Activated CD8-positive, alpha-beta memory T cell treated with anti-CD3 and anti-CD28 coated beads, Interleukin-2, amount 50 U/mL, for 24 hours (primary cell): ENCODE measurements around the gene RAD51AP2.
"Not testable (repeated sequence)": the region's sequence is repeated elsewhere in the genome, so short reads cannot be mapped to it uniquely, and the experiment has no call there.

Experiments used
- DNase-seq: peaks from one replicate; pipeline ENCODE4 v3.0.0-alpha.2; 2020; ENCODE audit errors: extremely low read depth

The RAD51AP2 gene

DNA sequence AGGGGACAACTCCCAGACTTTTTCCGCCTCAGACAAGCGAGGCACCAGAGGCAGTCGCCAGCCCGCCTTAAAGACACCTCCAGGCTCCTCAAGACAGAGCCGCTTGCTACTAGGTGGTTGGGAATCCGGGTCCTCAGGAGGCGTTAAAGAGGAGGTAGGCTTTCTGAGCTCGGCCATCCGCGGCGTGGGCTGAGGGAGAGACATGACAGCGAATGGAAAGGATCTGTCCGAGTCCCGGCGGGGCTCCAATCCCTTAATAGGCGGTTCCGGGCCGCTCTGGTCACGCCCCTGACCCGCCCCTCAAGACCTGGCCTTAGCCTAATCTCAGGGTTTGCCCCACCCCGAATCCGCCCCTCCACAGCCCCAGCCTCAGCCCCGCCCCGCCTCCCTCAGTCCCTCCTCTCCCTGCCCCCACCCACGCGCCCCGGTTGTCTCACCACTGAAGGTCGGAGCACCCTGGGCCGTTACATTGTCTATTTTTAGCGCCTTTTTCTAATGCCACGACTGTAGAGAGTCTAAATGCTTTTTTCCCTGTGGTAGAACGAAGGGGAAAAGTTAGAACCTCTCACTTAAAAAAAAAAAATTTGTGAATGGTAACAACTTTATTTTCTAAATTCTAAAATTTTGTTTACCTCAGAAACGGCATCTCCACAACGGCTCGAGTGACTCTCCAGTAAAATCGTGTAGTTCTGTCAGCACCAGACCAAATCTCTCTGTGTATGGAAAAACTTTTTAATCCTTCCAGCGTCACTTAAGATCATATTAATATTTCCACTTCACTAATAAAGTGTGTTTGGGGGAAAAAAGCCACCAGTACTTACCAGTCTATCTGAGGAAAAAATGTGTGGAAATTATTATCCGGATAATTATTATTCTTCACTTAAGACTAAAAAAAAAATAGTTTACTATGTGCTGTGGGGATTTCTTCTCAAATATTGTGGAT lies at the start of gene RAD51AP2:
Gene RAD51AP2, minus strand, starts transcription at position 229 of the 943 bp plus-strand sequence. Its CDS starts 25 bp downstream, at position 204.
- DNase-seq, result no peak

DNA sequence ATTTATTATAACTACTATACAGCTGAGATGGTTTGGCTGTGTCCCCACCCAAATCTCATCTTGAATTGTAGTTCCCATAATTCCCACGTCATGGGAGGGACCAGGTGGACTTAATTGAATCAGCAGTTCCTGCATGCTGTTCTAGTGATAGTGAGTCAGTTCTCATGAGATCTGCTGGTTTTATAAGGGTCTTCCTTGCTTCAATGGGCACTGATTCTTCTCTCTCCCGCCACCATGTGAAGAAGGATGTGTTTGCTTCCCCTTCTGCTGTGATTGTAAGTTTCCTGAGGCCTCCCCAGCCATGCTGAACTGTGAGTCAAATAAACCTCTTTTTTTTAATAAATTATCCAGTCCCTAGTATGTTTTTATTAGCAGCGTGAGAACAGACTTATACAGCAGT lies 47.5 kb upstream of the RAD51AP2 start:
- not testable (repeated sequence) for DNase-seq

DNA sequence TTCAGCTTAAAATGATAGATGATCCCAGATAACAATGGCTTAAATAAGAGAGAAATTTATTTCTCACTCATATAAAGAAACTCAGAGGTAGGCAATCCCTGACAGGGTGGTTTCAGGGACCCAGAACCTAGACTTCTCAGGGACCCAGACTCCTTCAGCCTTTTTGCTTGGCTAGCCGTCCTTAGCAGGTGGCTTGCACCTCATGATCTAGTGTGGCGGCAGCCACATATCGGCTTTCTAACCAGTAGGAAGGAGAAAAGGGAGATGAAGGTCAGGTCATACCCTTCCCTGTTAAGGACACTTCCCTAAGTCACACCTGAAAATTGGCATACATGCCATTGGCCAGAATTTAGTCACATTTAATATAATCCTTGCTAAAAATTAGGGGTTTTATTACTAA lies 40.6 kb upstream of the RAD51AP2 start:
- DNase-seq, result no peak

GRCh38 chr2:17558053-17558452 lies 39.8 kb upstream of the RAD51AP2 start:
- DNase-seq, result no peak

DNA sequence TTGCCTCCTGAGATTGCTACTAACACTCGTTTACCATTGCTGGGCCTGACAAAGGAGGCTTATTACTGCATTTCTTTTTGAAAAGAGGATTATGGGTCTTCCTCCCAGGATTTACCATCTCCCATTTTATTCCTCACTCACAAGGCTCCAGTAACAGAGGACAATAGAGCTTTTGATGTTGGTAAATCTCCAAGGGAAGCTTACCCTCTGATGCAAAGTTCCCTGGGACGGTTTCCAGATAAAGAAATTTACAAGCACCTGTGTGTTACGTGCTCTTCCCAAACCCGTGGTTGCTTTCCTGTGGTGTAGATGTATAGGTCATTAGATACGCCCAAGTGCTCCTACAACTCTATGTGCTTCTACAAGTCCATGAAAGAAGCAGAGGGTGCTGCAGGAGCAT lies 39.4 kb upstream of the RAD51AP2 start:
- DNase-seq, result no peak

DNA sequence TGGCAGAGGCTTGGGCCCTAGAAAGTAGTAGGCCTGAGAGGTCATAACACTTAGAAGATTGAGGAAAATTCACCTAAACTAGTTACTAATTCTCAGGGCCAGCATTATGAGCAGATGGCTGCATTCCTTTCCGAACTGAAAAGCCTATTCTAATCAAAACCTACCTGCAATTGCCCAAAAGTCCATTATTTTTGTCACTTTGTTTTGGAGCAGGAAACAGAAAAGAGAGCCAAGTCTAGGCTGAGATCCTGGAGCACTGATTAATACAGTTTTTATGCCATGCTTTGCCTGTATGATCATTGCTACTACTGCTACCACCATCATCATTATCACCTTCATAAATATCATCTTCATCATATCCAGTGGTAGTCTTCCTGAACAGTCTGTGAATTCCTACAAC lies 36.9 kb upstream of the RAD51AP2 start:
- DNase-seq, result no peak

GRCh38 chr2:17550907-17551306 lies 32.7 kb upstream of the RAD51AP2 start:
- DNase-seq, result no peak

DNA sequence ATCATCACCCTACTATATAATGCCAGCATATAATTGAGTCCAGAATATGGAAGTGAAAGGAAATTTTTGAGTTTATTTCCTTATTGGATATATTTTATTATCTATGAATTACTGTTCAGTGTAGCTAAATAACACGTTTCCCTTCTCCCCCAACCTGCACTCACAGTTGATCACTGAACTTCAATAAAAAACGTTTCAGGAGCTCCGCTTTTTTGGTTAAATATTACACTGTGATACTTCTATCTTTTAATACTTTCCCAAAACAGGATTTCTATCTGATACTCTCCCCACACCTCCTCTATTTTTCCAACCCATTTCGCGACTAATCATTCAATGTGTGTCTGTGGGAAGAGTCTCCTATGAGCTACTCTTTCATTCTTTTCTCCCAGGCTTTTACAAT lies 29.5 kb upstream of the RAD51AP2 start:
- no peak for DNase-seq

DNA sequence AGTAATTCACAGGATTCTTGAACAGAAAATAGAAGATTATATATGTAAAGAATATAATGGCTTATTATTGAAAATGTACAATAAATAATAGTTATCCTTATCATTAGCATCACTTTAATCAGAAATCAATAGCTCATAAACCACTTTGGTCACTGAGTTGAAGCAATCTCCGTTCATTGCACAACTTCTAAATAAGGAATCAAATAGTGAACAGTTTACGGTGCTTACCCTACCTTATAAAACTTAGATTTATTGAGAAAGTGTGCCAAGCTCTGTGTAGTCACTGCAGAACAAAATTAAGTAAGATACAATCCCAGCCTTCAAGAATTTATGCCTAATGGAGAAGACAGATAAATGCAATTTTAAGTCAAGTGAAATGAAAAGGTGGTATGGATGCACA lies 29.0 kb upstream of the RAD51AP2 start:
- no peak for DNase-seq

DNA sequence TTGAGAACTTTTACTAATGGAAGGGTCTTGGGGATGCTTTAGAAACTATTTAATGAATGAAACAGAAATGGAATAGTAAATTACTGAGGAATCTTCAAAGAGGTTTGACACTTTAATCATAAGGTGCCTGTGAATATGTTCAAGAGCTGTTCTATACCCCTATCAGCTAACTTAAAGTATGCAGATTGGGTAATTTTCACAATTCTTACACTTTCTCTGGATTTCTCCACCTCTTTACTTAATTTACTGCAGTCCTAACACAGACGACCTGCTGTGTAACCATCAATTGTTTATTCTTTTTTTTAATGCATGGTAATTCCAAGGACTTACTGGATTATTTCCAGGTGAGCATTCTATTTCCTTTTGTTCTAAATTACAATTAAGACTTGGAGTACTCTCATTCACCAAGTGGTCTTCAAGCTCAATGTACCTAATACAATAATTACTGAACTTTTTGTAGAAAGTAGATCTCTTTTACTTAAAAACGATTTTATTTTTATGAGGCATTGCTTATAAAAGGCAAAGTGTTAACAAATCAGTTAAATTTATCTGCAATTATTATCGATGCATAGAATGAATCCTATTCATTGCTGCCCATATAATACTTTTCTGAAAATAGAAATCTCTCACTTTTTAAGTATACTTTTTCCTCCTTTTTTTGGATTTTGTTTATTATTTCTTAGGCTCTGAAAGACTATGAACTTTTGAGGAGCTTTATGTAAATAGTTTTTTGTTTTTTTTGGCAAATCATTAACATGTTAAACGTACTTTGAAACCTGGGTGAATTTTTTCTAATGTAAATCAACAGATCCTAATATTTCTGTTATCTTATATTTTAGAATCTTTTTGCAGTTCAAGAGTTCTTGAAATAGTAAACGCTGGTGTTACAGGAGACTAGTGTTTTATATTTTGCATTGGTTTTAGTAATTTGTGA lies 27.7 kb upstream of the RAD51AP2 start:
- no peak for DNase-seq

DNA sequence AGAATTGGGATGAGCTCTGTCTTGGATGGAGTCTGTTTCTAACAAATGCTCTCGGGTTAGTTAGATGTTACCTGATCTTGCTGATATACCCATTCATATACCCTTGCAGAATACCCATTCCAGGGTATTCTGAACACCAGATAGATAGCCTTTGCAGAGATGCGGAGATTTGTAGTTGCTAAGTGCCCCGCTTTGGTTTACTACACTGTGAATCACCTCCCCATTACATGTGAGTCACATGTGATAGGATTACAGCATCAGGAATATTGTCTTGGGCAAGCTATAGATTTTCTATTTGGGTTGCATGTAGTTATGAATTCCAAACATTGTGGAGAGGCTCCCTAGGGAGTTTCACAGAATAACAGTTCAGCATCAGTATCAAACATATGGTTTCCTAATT lies 26.0 kb upstream of the RAD51AP2 start:
- no peak for DNase-seq

- no peak for DNase-seq
These were observed 25.6 kb upstream of the RAD51AP2 start for GRCh38 chr2:17543848-17544247.

DNA sequence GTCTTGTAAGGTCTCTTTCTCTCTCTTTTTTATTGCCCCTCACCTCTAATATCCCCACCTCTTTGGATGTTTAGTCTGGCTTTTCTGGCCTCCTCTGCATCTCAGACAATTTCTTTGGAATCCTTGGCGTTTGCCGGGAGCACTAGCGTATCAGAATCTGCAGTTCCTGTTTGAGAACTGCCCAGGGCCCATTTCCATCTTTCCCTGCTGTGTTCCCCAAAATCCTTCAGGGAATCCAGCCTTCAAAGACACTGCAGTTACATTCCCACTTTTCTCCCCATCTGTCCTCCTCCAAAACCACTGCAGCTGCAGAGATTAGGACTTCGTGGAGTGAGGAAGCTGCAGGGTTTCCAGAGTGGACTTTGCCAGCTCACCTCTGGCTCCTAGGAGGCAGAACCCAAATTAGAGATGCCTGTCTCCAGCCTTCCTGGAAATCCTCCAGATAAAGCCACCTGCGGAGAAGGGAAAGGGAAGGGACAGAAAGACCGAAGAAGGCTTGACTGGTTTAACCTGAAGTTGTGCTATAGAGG lies 25.0 kb upstream of the RAD51AP2 start:
- no peak for DNase-seq

DNA sequence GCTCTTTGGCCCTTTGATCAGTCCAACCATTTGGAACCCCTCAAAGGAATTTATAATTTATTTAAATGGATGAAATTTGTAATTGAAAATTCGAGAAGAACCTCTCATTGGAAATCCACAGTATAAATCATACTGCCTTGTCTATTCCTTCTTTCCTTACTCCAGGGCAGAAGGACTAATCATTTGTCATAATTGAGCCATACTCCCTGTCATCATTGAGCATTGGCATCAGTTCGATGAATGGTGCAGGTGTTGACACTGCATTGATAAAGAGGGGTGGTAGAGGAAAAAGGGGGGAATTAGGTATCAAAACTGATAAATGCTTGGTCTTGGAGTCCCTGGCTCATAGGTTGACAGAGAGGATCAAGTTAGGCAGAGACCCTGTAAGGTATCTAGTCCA lies 24.2 kb upstream of the RAD51AP2 start:
- DNase-seq, result no peak

- DNase-seq, result no peak
These were observed 23.3 kb upstream of the RAD51AP2 start for GRCh38 chr2:17541531-17541950.

DNA sequence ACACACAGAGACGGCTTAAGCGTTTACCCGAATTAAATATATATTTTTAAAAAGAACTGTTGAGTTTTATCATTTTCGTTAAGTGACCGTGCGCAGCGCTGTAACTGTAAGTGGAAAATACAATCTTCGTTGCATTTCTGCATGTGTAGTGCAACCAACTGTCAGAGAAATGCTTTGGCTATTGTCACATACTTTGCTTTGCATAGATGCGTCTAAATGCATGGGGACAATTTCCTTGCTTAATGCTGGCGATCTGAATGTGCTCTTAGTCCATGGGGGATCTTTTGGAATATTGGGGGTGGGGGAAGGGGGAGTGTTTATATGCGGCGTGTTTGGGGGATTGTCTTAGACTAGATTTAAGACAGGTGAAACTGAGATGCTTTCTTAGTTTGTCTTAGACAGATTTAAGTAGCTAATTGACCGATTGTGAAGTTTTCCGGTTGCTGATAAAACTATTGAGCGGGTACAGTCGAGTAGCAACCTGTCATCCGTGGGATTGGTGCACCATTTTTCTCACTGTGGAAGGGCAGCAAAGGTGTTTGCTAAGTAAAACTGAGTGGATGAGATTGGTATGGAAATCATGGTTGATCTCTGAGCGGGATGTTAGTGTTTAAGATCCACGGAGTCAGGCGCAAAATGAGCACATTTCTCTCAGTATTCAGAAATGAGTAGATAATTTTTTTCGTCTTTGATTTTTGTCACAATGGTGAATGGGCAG lies 22.7 kb upstream of the RAD51AP2 start:
- no peak for DNase-seq

DNA sequence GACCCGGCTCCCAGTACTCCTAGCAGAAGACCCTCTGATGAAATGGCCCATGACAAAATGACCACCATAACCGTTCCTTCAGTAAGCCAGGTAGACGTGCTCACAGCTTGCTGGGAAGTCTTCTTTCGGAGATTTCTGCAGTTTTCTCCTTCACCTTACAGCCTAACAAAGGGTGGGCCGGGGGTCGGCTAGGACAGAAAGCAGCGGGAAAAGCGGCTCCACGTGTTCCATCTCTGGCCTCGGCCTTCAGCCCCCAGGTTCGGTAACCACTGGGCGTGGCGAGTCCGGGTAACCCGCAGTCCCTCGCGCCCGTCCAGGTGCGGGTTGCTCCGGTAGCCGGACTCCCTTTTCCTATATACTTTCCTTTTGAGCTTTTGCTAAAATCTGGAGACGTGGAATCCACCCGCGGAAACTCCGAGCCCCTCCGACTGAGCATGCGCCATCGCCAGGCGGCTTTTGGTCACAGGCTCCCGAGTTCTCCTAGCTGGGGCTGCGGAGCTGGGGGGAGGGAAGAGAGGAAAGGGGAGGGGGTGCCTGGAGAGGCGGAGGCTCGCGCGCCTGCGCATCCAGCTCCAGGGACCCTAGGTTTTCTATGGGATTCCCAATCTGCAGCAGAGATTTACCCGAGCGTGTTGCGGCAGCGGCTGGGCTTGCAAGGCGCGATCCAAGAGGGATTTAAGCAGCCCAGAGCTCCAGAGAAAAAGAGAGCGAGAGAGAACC lies 22.0 kb upstream of the RAD51AP2 start, which contains the start of gene VSNL1:
Gene VSNL1, plus strand, starts transcription at position 604 of the 720 bp plus-strand sequence. CDS start 51,379 bp downstream, outside the sequence.
- no peak for DNase-seq

DNA sequence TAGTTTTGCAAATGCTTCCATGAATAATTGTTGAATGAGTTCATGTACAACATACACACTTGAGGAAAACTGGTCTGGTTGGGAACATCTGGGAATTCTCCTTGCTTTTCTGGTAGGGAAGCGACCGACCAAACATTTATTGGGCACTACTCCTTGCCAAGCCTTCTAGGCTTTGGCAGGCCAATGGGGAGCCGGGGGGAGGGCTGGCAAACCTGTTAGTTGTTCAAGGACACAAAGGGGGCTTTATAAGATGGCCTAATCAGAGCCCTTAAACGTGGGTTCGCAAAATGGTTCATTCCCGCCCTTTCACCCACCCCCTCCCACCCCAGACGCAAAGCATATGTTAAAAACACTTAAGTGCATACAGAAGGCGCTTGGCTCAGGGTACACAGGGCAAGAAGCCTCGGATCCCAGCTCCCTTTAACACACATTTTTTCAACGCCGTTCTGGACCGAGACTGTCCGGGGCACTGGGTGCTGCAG lies 21.4 kb upstream of the RAD51AP2 start:
- DNase-seq, result no peak

GRCh38 chr2:17538844-17539554 lies 20.8 kb upstream of the RAD51AP2 start:
- no peak for DNase-seq
